H9 (cell line): ENCODE results near the gene ANKRD2. TPM values are rescaled to one million over a fixed set of nuclear protein-coding genes. Genes with fewer than 3 reads are reported as not detected.
A peak's percentile ranks its signal among the peaks of the same experiment; 100 is the strongest.

ENCODE experiments used
- DNase-seq: peaks from one replicate; pipeline ENCODE4 v3.0.0-alpha.2; 2017
- H2AFZ ChIP-seq: one replicate; pipeline ENCODE4 v1.6.1; 2013; ENCODE audit warnings: mild to moderate bottlenecking, low read length, control low read depth, moderate library complexity
- H2AK5ac ChIP-seq: 2 replicates; pipeline ENCODE4 v1.6.1; 2013; ENCODE audit warnings: low read length, control low read depth, mixed read lengths; ENCODE audit not compliant: insufficient read length
- H2BK120ac ChIP-seq: one replicate; pipeline ENCODE4 v1.6.1; 2013; ENCODE audit warnings: low read depth, mild to moderate bottlenecking, low read length, control low read depth, inconsistent platforms; ENCODE audit not compliant: poor library complexity, severe bottlenecking
- H2BK12ac ChIP-seq: 2 replicates; pipeline ENCODE4 v1.6.1; 2013; ENCODE audit warnings: low read length, control low read depth, mixed read lengths, low read depth; ENCODE audit not compliant: insufficient read length
- H2BK15ac ChIP-seq: 2 replicates; pipeline ENCODE4 v1.6.1; 2013; ENCODE audit warnings: low read depth, low read length, control low read depth
- H2BK20ac ChIP-seq: one replicate; pipeline ENCODE4 v1.6.1; 2013; ENCODE audit warnings: low read depth, mild to moderate bottlenecking, low read length, control low read depth, inconsistent platforms; ENCODE audit not compliant: poor library complexity, severe bottlenecking
- H2BK5ac ChIP-seq: 2 replicates; pipeline ENCODE4 v1.6.1; 2013; ENCODE audit warnings: low read length, control low read depth, mixed read lengths; ENCODE audit not compliant: insufficient read length
- H3K14ac ChIP-seq: 2 replicates; pipeline ENCODE4 v1.6.1; 2013; ENCODE audit warnings: low read length, control low read depth; ENCODE audit not compliant: insufficient read depth
- H3K18ac ChIP-seq: 2 replicates; pipeline ENCODE4 v1.6.1; 2013; ENCODE audit warnings: low read depth, mild to moderate bottlenecking, mixed read lengths, low read length, control low read depth; ENCODE audit not compliant: insufficient read length
- H3K23ac ChIP-seq: 2 replicates; pipeline ENCODE4 v1.6.1; 2013; ENCODE audit warnings: low read length, control low read depth, mixed read lengths, low read depth; ENCODE audit not compliant: insufficient read length
- H3K23me2 ChIP-seq: 2 replicates; pipeline ENCODE4 v1.6.1; 2013; ENCODE audit warnings: low read depth, mild to moderate bottlenecking, mixed read lengths, low read length, control low read depth; ENCODE audit not compliant: insufficient read length, poor library complexity, severe bottlenecking
- H3K27ac ChIP-seq: 2 replicates; pipeline ENCODE4 v1.5.1; 2013; ENCODE audit warnings: low read length, control low read depth, mixed read lengths, low read depth; ENCODE audit not compliant: insufficient read length
- H3K27me3 ChIP-seq: 2 replicates; pipeline ENCODE4 v1.6.1; 2013; ENCODE audit warnings: low read length, control low read depth, inconsistent platforms; ENCODE audit not compliant: insufficient read depth
- H3K4ac ChIP-seq: 2 replicates; pipeline ENCODE4 v1.6.1; 2013; ENCODE audit warnings: low read depth, mild to moderate bottlenecking, control low read depth, inconsistent platforms, low read length, moderate library complexity
- H3K4me1 ChIP-seq: 2 replicates; pipeline ENCODE4 v1.6.1; 2013; ENCODE audit warnings: low read length, control low read depth, inconsistent platforms; ENCODE audit not compliant: insufficient read depth
- H3K4me2 ChIP-seq: 2 replicates; pipeline ENCODE4 v1.6.1; 2013; ENCODE audit warnings: low read length, control low read depth, mixed read lengths; ENCODE audit not compliant: insufficient read length, insufficient read depth
- H3K56ac ChIP-seq: 2 replicates; pipeline ENCODE4 v1.6.1; 2013; ENCODE audit warnings: low read depth, mild to moderate bottlenecking, mixed read lengths, low read length, control low read depth; ENCODE audit not compliant: insufficient read length
- H3K79me1 ChIP-seq: 2 replicates; pipeline ENCODE4 v1.6.1; 2013; ENCODE audit warnings: low read depth, mild to moderate bottlenecking, moderate library complexity, low read length, control low read depth, inconsistent platforms; ENCODE audit not compliant: insufficient read depth, poor library complexity, severe bottlenecking
- H3K79me2 ChIP-seq: 2 replicates; pipeline ENCODE4 v1.6.1; 2013; ENCODE audit warnings: low read length, control low read depth, inconsistent platforms; ENCODE audit not compliant: insufficient read depth
- H3K9ac ChIP-seq: 2 replicates; pipeline ENCODE4 v1.6.1; 2013; ENCODE audit warnings: low read length, control low read depth, mixed read lengths; ENCODE audit not compliant: insufficient read length; ENCODE audit errors: extremely low read depth
- H3K9me3 ChIP-seq: one replicate; pipeline ENCODE4 v1.6.1; 2013; ENCODE audit warnings: low read depth, low read length, inconsistent platforms; ENCODE audit not compliant: control insufficient read depth
- H3T11ph ChIP-seq: one replicate; pipeline ENCODE4 v1.6.1; 2013; ENCODE audit warnings: mild to moderate bottlenecking, low read length, control low read depth, inconsistent platforms
- H4K20me1 ChIP-seq: one replicate; pipeline ENCODE4 v1.6.1; 2013; ENCODE audit not compliant: control insufficient read depth, insufficient read length, insufficient read depth
- H4K5ac ChIP-seq: 2 replicates; pipeline ENCODE4 v1.6.1; 2013; ENCODE audit warnings: low read depth, mild to moderate bottlenecking, mixed read lengths, low read length, control low read depth; ENCODE audit not compliant: insufficient read length
- H4K8ac ChIP-seq: replicated peaks from 2 replicates; pipeline ENCODE4 v1.6.1; 2013; ENCODE audit warnings: low read length, control low read depth, mixed read lengths, low read depth; ENCODE audit not compliant: insufficient read length
- H4K91ac ChIP-seq: 2 replicates; pipeline ENCODE4 v1.6.1; 2013; ENCODE audit warnings: low read depth, mild to moderate bottlenecking, moderate library complexity, mixed read lengths, low read length, control low read depth; ENCODE audit not compliant: insufficient read length
- H3K27ac Mint-ChIP-seq, 3 experiments: 2 replicates in 2 of 3; 3 replicates in 1 of 3; pipeline ENCODE4 v1.8.0; 2020 to 2021; ENCODE audit warnings: mixed read lengths in 3 of 3, mild to moderate bottlenecking in 1 of 3, moderate library complexity in 1 of 3
- H3K27me3 Mint-ChIP-seq: 2 replicates; pipeline ENCODE4 v1.8.0; 2021; ENCODE audit warnings: low read depth, mild to moderate bottlenecking, moderate library complexity, mixed read lengths
- H3K36me3 Mint-ChIP-seq, 3 experiments: 2 replicates in 2 of 3; 3 replicates in 1 of 3; pipeline ENCODE4 v1.8.0; 2020 to 2021; ENCODE audit warnings: low read depth in 3 of 3, mixed read lengths in 3 of 3; ENCODE audit not compliant: insufficient read depth in 1 of 3
- H3K4me1 Mint-ChIP-seq, 2 experiments: 2 replicates each; pipeline ENCODE4 v1.8.0; 2020; ENCODE audit warnings: mixed read lengths in 2 of 2
- H3K4me3 Mint-ChIP-seq, 2 experiments: 2 replicates in 1 of 2; 3 replicates in 1 of 2; pipeline ENCODE4 v1.8.0; 2020 to 2021; ENCODE audit warnings: mild to moderate bottlenecking in 2 of 2, mixed read lengths in 2 of 2, moderate library complexity in 1 of 2
- H3K9me3 Mint-ChIP-seq, 2 experiments: 2 replicates in 1 of 2; 3 replicates in 1 of 2; pipeline ENCODE4 v1.8.0; 2020; ENCODE audit warnings: mild to moderate bottlenecking in 2 of 2, mixed read lengths in 2 of 2, moderate library complexity in 1 of 2
- CTCF ChIP-seq: fragments of 200-600 bp; sonication (generic); conservative IDR thresholded peaks from 3 replicates; pipeline ENCODE4 v1.8.0; 2021; ENCODE audit warnings: antibody characterized with exemption, mild to moderate bottlenecking
- WGBS: extraction: QIAGEN DNeasy Blood & Tissue Kit; methylation state at CpG from one replicate; pipeline ENCODE4 v1.1.7; 2013; ENCODE audit warnings: missing lambda C conversion rate, low lambda C conversion rate, mixed read lengths; ENCODE audit not compliant: insufficient read length; ENCODE audit errors: extremely low coverage; 5-methylcytosine and 5-hydroxymethylcytosine counted together
- total RNA-seq: library from RNA; stranded (reverse); gene quantifications from 2 replicates; pipeline ENCODE4 v1.2.1, GENCODE V29; 2021

Gene ANKRD2
- total RNA-seq, 1 experiment from 2014 or later, result not detected

- no peak overlapping the region for H3K23ac ChIP-seq
- no peaks in the 10 kb centered on the region; the same call in 1 of the 2 replicates for H3K4me1 ChIP-seq
- H3K9ac ChIP-seq, result no peak overlapping the region
- H2BK5ac ChIP-seq, result no peak overlapping the region
- no peak overlapping the region for H4K91ac ChIP-seq
- H3K27ac ChIP-seq, result no peak overlapping the region
- no peak overlapping the region for H2AK5ac ChIP-seq
- H2BK12ac ChIP-seq, result no peak overlapping the region
- H3K27me3 ChIP-seq, result no peaks in the 10 kb centered on the region
- Mint-ChIP-seq H3K36me3 (peaks cover 2 to 3% (median 2%) of the 10 kb centered on the region in 3 experiments), H3K4me1 (peaks cover 15 to 36% of the 10 kb centered on the region in 2 experiments), H3K9me3 (peaks cover 2% of the 10 kb centered on the region in 2 experiments), H3K4me3 (no peak overlapping the region; a peak in 1 of 5 replicates), H3K27ac (peak overlapping the region in 1 of 3 experiments; percentile 64; a peak in 2 of 7 replicates), H3K27me3 (no peaks in the 10 kb centered on the region)
- H2BK15ac ChIP-seq, result no peak overlapping the region
- no peak overlapping the region for H4K5ac ChIP-seq
- no peak overlapping the region for H3K4me2 ChIP-seq
- no peaks in the 10 kb centered on the region for H3K79me1 ChIP-seq
- WGBS, result no CpG with 5 or more reads among the region's 6 CpGs
- H2AFZ ChIP-seq, result no peak overlapping the region
- H3T11ph ChIP-seq, result no peak overlapping the region
- no peak overlapping the region for H3K18ac ChIP-seq
- no peak overlapping the region for H4K8ac ChIP-seq
- no peak overlapping the region for H2BK20ac ChIP-seq
- peak; percentile 78 for DNase-seq
- no peaks in the 10 kb centered on the region for H3K23me2 ChIP-seq
- no peaks in the 10 kb centered on the region for H3K9me3 ChIP-seq
- H2BK120ac ChIP-seq, result no peak overlapping the region
- no peaks in the 10 kb centered on the region for H3K79me2 ChIP-seq
- no peaks in the 10 kb centered on the region for H4K20me1 ChIP-seq
- H3K56ac ChIP-seq, result no peak overlapping the region
- H3K4ac ChIP-seq, result no peak overlapping the region
- TF ChIP-seq CTCF, result peak; percentile 87
- no peak overlapping the region for H3K14ac ChIP-seq
Measured at GRCh38 chr10:97534746-97535367, 37.7 kb upstream of the ANKRD2 start.
